Spleen (tissue), 11 donors: Measurements from ENCODE around the gene ABAT. TPM values are rescaled to one million over a fixed set of nuclear protein-coding genes. Genes with fewer than 3 reads are reported as not detected.
A peak's percentile ranks its signal among the peaks of the same experiment; 100 is the strongest.

Experiments used
- DNase-seq: peaks from one replicate; pipeline ENCODE4 v3.0.0-alpha.2; 2020
- H3K27ac ChIP-seq, 8 donors: fragments of 200-600 bp; sonication (generic) in 7 of 8; 1 replicate in 4 of 8; 2 replicates in 4 of 8; pipeline versions ENCODE4 v1.5.0 to v1.8.0; 2016 to 2021; ENCODE audit warnings: inconsistent platforms in 4 of 8, mild to moderate bottlenecking in 4 of 8, moderate library complexity in 1 of 8
- H3K27me3 ChIP-seq, 7 donors: fragments of 200-600 bp; sonication (generic) in 6 of 7; replicated peaks in 1 of 7; 1 replicate in 4 of 7; 2 replicates in 3 of 7; pipeline versions ENCODE4 v1.5.0 to v1.8.0; 2016 to 2021; ENCODE audit warnings: inconsistent platforms in 3 of 7, mild to moderate bottlenecking in 1 of 7
- H3K36me3 ChIP-seq, 6 donors: fragments of 200-600 bp; sonication (generic) in 5 of 6; 1 replicate in 4 of 6; 2 replicates in 2 of 6; pipeline versions ENCODE4 v1.5.0 to v1.8.0; 2016 to 2021; ENCODE audit warnings: inconsistent platforms in 2 of 6
- H3K4me1 ChIP-seq, 6 donors: fragments of 200-600 bp; sonication (generic) in 5 of 6; 1 replicate in 3 of 6; 2 replicates in 3 of 6; pipeline versions ENCODE4 v1.5.0 to v1.8.0; 2016 to 2021; ENCODE audit warnings: inconsistent platforms in 3 of 6
- H3K4me3 ChIP-seq, 8 donors: fragments of 200-600 bp; sonication (generic) in 7 of 8; 1 replicate in 4 of 8; 2 replicates in 4 of 8; pipeline versions ENCODE4 v1.5.0 to v1.8.0; 2016 to 2021; ENCODE audit warnings: inconsistent platforms in 4 of 8, mild to moderate bottlenecking in 4 of 8, moderate library complexity in 2 of 8
- H3K9me3 ChIP-seq, 8 donors: fragments of 200-600 bp; sonication (generic) in 7 of 8; 1 replicate in 4 of 8; 2 replicates in 4 of 8; pipeline versions ENCODE4 v1.5.0 to v1.8.0; 2016 to 2021; ENCODE audit warnings: inconsistent platforms in 4 of 8
- POLR2A ChIP-seq, 3 donors: fragments of 450-650 bp; IDR thresholded peaks; one replicate each; pipeline ENCODE4 v1.5.1; 2017; ENCODE audit warnings: antibody characterized with exemption in 3 of 3, mild to moderate bottlenecking in 1 of 3
- POLR2AphosphoS5 ChIP-seq, 3 donors: sonication (generic); formaldehyde crosslinking; IDR thresholded peaks; one replicate each; pipeline ENCODE4 v1.5.1; 2017; ENCODE audit warnings: antibody characterized with exemption in 3 of 3
- WGBS, 5 donors: extraction: QIAGEN DNeasy Blood & Tissue Kit in 3 of 5; methylation state at CpG; one replicate each; pipeline versions ENCODE4 v1.1.5 to v1.1.7; 2013 to 2018; 5-methylcytosine and 5-hydroxymethylcytosine counted together
- intact Hi-C: fragments of 100-400 bp; cut with DNase I; formaldehyde crosslinking; loops from one replicate; pipeline ENCODE4 v1.15.0; 2023; ENCODE audit warnings: low total_unique reads
- polyA plus RNA-seq, 3 donors: library from polyadenylated mRNA; stranded (reverse); fragments of 200-250 nt; gene quantifications; one replicate each; pipeline ENCODE4 v1.2.1, GENCODE V29; 2013
- total RNA-seq, 7 donors: library from RNA; depleted of rRNA in 3 of 7; stranded (reverse); fragments of >200 nt in 3 of 7; fragmentation: NEBNext Ultra II Directional in 4 of 7; extraction: Animal tissue kit (Norgen Biotek cat#: 25700) in 4 of 7; gene quantifications; one replicate each; pipeline versions ENCODE4 v1.1.0 to v1.2.1, GENCODE V29; 2016 to 2021
- TF ChIP-seq, protein P1 (sequence below), 11 experiments: fragments of 200-600 bp in 7 of 11; fragments of 450-650 bp in 4 of 11; sonication (generic) in 4 of 11; IDR thresholded peaks in 8 of 11; conservative IDR thresholded peaks in 3 of 11; 1 replicate in 7 of 11; 2 replicates in 4 of 11; pipeline versions ENCODE4 v1.4.0 to v1.8.0; 2016 to 2021; ENCODE audit warnings: antibody characterized with exemption in 11 of 11, inconsistent platforms in 4 of 11, mild to moderate bottlenecking in 1 of 11
- donor health status: healthy with polysubstance abuse.
- donor health status: DM: no; HTN: no; CAD: no; lungs with moderate emphysema.
- donor health status: DM: no; HTN: no; CAD: no.
- donor health status: Bipolar disorder and iron deficiency.
- donor health status: healthy.
- donor health status: DM: no; HTN: no; CAD: no.
- donor health status: DM: yes; HTN: yes; CAD: no.

Gene ABAT
- total and polyA plus RNA-seq, 10 donors, result 3.9 to 13.5 (median 8.3) TPM

- no peaks in the 10 kb centered on the region for H3K27me3 ChIP-seq
- H3K27ac ChIP-seq, result no peak overlapping the region
- intact Hi-C loops, result no loop called here
- H3K4me3 ChIP-seq, result no peak overlapping the region
- WGBS, 5 donors, result 87 to 93% (median 92%) methylated on average over 10 of the region's 10 CpGs
- H3K9me3 ChIP-seq, result no peaks in the 10 kb centered on the region
- H3K36me3 ChIP-seq, result peaks cover 0 to 50% (median 3%) of the 10 kb centered on the region in 6 donors
- TF ChIP-seq, protein P1, sequence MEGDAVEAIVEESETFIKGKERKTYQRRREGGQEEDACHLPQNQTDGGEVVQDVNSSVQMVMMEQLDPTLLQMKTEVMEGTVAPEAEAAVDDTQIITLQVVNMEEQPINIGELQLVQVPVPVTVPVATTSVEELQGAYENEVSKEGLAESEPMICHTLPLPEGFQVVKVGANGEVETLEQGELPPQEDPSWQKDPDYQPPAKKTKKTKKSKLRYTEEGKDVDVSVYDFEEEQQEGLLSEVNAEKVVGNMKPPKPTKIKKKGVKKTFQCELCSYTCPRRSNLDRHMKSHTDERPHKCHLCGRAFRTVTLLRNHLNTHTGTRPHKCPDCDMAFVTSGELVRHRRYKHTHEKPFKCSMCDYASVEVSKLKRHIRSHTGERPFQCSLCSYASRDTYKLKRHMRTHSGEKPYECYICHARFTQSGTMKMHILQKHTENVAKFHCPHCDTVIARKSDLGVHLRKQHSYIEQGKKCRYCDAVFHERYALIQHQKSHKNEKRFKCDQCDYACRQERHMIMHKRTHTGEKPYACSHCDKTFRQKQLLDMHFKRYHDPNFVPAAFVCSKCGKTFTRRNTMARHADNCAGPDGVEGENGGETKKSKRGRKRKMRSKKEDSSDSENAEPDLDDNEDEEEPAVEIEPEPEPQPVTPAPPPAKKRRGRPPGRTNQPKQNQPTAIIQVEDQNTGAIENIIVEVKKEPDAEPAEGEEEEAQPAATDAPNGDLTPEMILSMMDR (IDR thresholded peaks at IDR 0.05 in 8 of 11, conservative IDR thresholded peaks at IDR 0.05 in 3 of 11), result no peak
- TF ChIP-seq POLR2AphosphoS5 (IDR thresholded peaks at IDR 0.05) (no peak), POLR2A (IDR thresholded peaks at IDR 0.05) (no peak)
- DNase-seq, result peak; percentile 5
- H3K4me1 ChIP-seq, result no peaks in the 10 kb centered on the region
Measured at GRCh38 chr16:8760021-8760420, 85.6 kb downstream of the ABAT start.

GRCh38 chr16:8761078-8761477 is 86.7 kb downstream of the ABAT start:
- Histone ChIP-seq H3K4me1 (no peaks in the 10 kb centered on the region), H3K27me3 (no peaks in the 10 kb centered on the region), H3K4me3 (no peak overlapping the region), H3K27ac (no peak overlapping the region), H3K36me3 (peaks cover 0 to 56% (median 1%) of the 10 kb centered on the region in 6 donors), H3K9me3 (no peaks in the 10 kb centered on the region)
- peak; percentile 20 for DNase-seq
- TF ChIP-seq POLR2A (IDR thresholded peaks at IDR 0.05), result no peak
- no peak for TF ChIP-seq POLR2AphosphoS5 (IDR thresholded peaks at IDR 0.05)
- TF ChIP-seq, protein P1 (IDR thresholded peaks at IDR 0.05 in 8 of 11, conservative IDR thresholded peaks at IDR 0.05 in 3 of 11), result no peak
- WGBS, 5 donors, result 81 to 93% (median 85%) methylated on average over 6 of the region's 6 CpGs
- intact Hi-C loops, result no loop called here

DNA sequence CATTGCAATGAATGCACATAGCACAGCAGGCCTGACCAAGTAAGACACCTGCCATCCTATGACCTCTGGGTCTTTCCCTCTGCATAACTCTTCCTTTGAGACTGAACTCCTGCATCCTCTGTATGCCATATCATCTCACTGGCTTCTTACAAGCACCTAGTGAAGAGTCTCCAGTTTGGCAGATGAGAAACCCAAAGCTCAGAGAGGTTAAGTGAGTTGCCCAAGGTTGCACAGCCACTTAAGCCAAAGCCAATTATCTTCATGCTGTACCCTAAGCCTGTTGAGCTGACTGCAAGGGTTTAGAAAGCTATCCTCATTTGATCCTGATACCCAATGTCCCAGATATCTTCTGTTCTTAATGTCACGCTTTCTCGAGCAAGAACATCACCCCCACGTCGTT is 87.8 kb downstream of the ABAT start:
- no peak for DNase-seq
- H3K4me3 ChIP-seq, result no peak overlapping the region
- intact Hi-C loops, result no loop called here
- peaks cover 0 to 62% (median 4%) of the 10 kb centered on the region in 6 donors for H3K36me3 ChIP-seq
- no peak overlapping the region for H3K27ac ChIP-seq
- TF ChIP-seq, protein P1 (IDR thresholded peaks at IDR 0.05 in 8 of 11, conservative IDR thresholded peaks at IDR 0.05 in 3 of 11), result no peak
- TF ChIP-seq POLR2AphosphoS5 (IDR thresholded peaks at IDR 0.05) (no peak), POLR2A (IDR thresholded peaks at IDR 0.05) (no peak)
- WGBS, 5 donors, result 90 to 96% (median 94%) methylated on average over 4 of the region's 4 CpGs
- H3K27me3 ChIP-seq, result no peaks in the 10 kb centered on the region
- no peaks in the 10 kb centered on the region for H3K9me3 ChIP-seq
- H3K4me1 ChIP-seq, result no peaks in the 10 kb centered on the region

GRCh38 chr16:8763083-8763482 is 88.7 kb downstream of the ABAT start:
- Histone ChIP-seq H3K9me3 (no peaks in the 10 kb centered on the region), H3K4me1 (no peaks in the 10 kb centered on the region), H3K27ac (no peak overlapping the region), H3K27me3 (no peaks in the 10 kb centered on the region), H3K36me3 (peaks cover 0 to 62% (median 9%) of the 10 kb centered on the region in 6 donors), H3K4me3 (no peak overlapping the region)
- DNase-seq, result no peak
- intact Hi-C loops, result no loop called here
- whole genome bisulfite sequencing, 5 donors, result 89 to 96% (median 93%) methylated on average over 3 of the region's 3 CpGs
- TF ChIP-seq, protein P1 (IDR thresholded peaks at IDR 0.05 in 8 of 11, conservative IDR thresholded peaks at IDR 0.05 in 3 of 11), result no peak
- no peak for TF ChIP-seq POLR2A (IDR thresholded peaks at IDR 0.05)
- no peak for TF ChIP-seq POLR2AphosphoS5 (IDR thresholded peaks at IDR 0.05)
